ENCODE results near the gene OOSP4B.

Gene OOSP4B

GRCh38 chr11:60016881-60017280 is at the start of gene OOSP4B:
Gene OOSP4B, plus strand, starts transcription at chr11:60017181.
- TF ChIP-seq MAX (IDR thresholded peaks at IDR 0.05): no peak
- TF ChIP-seq REST (IDR thresholded peaks at IDR 0.05; ENCODE audit: low read depth): no peak
- TF ChIP-seq ZBTB7A (IDR thresholded peaks at IDR 0.05; ENCODE audit: low read depth): no peak
- no peak for TF ChIP-seq TEAD4 (IDR thresholded peaks at IDR 0.05)
- no peak for TF ChIP-seq FOXM1 (IDR thresholded peaks at IDR 0.05; ENCODE audit: borderline replicate concordance, low read depth)
- no peak for TF ChIP-seq YY1 (IDR thresholded peaks at IDR 0.05; ENCODE audit: low read depth)
- no peak for TF ChIP-seq TAF1 (IDR thresholded peaks at IDR 0.05; ENCODE audit: low read depth)
- TF ChIP-seq CEBPB (IDR thresholded peaks at IDR 0.05): no peak
- no peak for TF ChIP-seq CREB1 (IDR thresholded peaks at IDR 0.05; ENCODE audit: low read depth)
- TF ChIP-seq NFIC (IDR thresholded peaks at IDR 0.05): no peak

GRCh38 chr11:59967677-59968394 is 49.1 kb upstream of the OOSP4B start:
- TF ChIP-seq TAF1 (IDR thresholded peaks at IDR 0.05; ENCODE audit: low read depth) (no peak), YY1 (IDR thresholded peaks at IDR 0.05; ENCODE audit: low read depth) (no peak), NFIC (IDR thresholded peaks at IDR 0.05) (no peak), TEAD4 (IDR thresholded peaks at IDR 0.05) (no peak), CEBPB (IDR thresholded peaks at IDR 0.05) (no peak), RAD21 (IDR thresholded peaks at IDR 0.05; ENCODE audit: low read depth) (no peak), REST (IDR thresholded peaks at IDR 0.05; ENCODE audit: low read depth) (no peak), ZBTB7A (IDR thresholded peaks at IDR 0.05; ENCODE audit: low read depth) (no peak), USF1 (IDR thresholded peaks at IDR 0.05) (no peak), FOXM1 (IDR thresholded peaks at IDR 0.05; ENCODE audit: borderline replicate concordance, low read depth) (no peak), MAX (IDR thresholded peaks at IDR 0.05) (no peak), EGR1 (IDR thresholded peaks at IDR 0.05) (no peak), TCF12 (IDR thresholded peaks at IDR 0.05; ENCODE audit: low read depth) (no peak), CREB1 (IDR thresholded peaks at IDR 0.05; ENCODE audit: low read depth) (no peak), EP300 (IDR thresholded peaks at IDR 0.05; ENCODE audit: borderline replicate concordance) (no peak)

- TF ChIP-seq REST (IDR thresholded peaks at IDR 0.05; ENCODE audit: low read depth): no peak
- no peak for TF ChIP-seq CREB1 (IDR thresholded peaks at IDR 0.05; ENCODE audit: low read depth)
- TF ChIP-seq TEAD4 (IDR thresholded peaks at IDR 0.05): no peak
- TF ChIP-seq TCF12 (IDR thresholded peaks at IDR 0.05; ENCODE audit: low read depth): no peak
- no peak for TF ChIP-seq ZBTB7A (IDR thresholded peaks at IDR 0.05; ENCODE audit: low read depth)
- TF ChIP-seq MAX (IDR thresholded peaks at IDR 0.05): no peak
- TF ChIP-seq NFIC (IDR thresholded peaks at IDR 0.05): no peak
These were observed 48.6 kb upstream of the OOSP4B start for GRCh38 chr11:59968395-59968783.

GRCh38 chr11:59973097-59973496 is 43.9 kb upstream of the OOSP4B start:
- TF ChIP-seq CEBPB (IDR thresholded peaks at IDR 0.05) (no peak), EGR1 (IDR thresholded peaks at IDR 0.05) (no peak), ZBTB7A (IDR thresholded peaks at IDR 0.05; ENCODE audit: low read depth) (no peak), RAD21 (IDR thresholded peaks at IDR 0.05; ENCODE audit: low read depth) (no peak), EP300 (IDR thresholded peaks at IDR 0.05; ENCODE audit: borderline replicate concordance) (no peak), CREB1 (IDR thresholded peaks at IDR 0.05; ENCODE audit: low read depth) (no peak), NFIC (IDR thresholded peaks at IDR 0.05) (no peak), TAF1 (IDR thresholded peaks at IDR 0.05; ENCODE audit: low read depth) (no peak), YY1 (IDR thresholded peaks at IDR 0.05; ENCODE audit: low read depth) (no peak), FOXM1 (IDR thresholded peaks at IDR 0.05; ENCODE audit: borderline replicate concordance, low read depth) (no peak), MAX (IDR thresholded peaks at IDR 0.05) (no peak), TCF12 (IDR thresholded peaks at IDR 0.05; ENCODE audit: low read depth) (no peak), REST (IDR thresholded peaks at IDR 0.05; ENCODE audit: low read depth) (no peak), USF1 (IDR thresholded peaks at IDR 0.05) (no peak), TEAD4 (IDR thresholded peaks at IDR 0.05) (no peak)
